Limb (tissue), 2 donors: ENCODE measurements around the gene OLFML2A.

Experiments used
- DNase-seq, 2 donors: peaks; one replicate each; pipeline ENCODE4 v3.0.0-alpha.2; 2016; ENCODE audit errors: extremely low spot score in 2 of 2

OLFML2A gene

GRCh38 chr9:124778575-124779367, 1.8 kb downstream of the OLFML2A start:
- DNase-seq, result no peak

DNA sequence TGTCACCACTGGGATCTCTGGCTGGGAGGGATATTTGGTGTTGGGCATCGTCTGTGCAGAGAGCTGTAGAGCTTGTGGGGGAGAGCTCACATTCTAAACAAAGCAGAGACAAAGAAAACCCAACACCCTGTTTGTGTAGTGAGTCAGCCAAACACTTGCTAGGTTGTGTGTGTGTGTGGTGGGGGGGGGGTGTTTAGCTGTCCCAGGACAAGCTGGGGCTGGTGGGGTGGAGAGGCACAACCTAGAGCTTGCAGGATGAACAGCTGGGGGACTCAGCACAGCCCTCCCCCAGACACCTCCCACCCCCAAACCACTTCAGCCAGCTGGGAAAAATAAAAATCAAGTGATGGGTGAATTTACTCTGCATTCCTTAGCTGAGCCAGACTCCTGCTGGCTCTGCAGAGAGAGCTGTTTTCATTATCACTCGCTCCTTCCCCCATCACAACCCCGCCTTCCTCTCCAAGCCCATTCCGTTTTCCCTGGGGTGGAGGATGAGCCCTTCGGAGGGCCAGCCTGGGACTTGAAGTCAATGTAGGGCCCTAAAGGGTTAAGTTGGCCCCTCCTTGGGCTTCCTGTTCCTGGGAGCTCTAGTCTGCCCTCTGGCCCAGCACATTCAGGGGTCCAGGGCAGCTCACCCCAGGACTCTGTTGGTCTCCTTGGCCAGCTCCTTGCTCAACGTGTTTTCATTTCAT, 2.6 kb downstream of the OLFML2A start:
- peak; percentile 68 to 74 for DNase-seq

GRCh38 chr9:124780060-124780756, 3.3 kb downstream of the OLFML2A start:
- peak in 1 of 2 donors; percentile 37 for DNase-seq

- no peak for DNase-seq
Measured at GRCh38 chr9:124780757-124781151, 3.8 kb downstream of the OLFML2A start.

DNA sequence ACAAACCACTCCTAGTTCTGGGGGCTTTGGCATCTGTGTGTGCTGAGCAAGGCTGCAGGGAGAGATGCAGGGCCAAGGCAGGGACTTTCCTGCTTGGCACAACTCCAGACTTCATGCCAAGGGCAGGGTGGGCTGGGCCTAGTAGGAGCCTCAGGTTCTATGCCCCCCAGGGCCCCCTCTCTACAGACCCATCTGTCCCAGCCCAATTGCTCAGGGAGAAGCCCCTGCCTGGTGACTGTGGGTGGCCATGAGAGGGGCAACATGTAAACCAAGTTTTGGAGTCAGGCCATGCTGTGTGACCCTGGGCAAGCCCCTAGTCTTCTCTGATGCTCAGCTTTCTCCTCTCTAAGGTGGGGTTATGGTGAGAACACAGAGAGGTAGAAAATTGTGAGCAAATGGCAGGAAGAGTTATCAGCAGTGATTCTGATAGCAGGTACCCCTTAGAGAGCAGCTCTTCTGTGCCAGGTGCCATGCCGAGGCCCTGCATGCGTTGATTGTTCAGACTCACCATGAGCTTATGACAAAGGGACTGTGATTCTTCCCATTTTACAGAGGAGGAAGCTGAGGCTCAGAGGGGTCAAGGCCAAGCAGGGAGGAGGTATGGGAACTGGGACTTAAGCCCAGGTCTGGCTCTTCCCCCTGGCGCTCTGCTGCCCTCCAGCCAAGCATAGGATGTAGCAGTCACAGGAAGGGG, 5.2 kb downstream of the OLFML2A start:
- no peak for DNase-seq

GRCh38 chr9:124782661-124783574, 6.0 kb downstream of the OLFML2A start:
- DNase-seq, result peak in 1 of 2 donors; percentile 23

DNA sequence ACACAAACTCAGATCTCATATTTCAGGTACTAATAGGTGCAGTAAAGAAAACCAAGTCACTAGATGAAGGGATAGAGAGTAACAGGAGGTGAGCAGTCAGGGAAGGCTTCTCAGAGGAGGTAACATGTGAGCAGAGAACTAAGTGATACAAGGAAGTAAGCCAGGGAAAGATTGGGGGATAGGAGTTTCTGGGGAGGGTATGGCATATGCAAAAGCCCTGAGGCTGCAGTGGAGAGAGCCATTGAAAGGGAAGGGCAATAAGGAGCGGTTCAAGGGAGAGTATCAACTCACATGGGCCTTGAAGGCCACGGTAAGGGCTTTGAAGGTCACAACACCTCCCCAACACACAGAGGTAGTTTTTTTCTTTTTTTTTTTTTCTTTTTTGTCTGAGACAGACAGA, 6.9 kb downstream of the OLFML2A start:
- peak in 1 of 2 donors; percentile 4 for DNase-seq

GRCh38 chr9:124784509-124784908, 7.6 kb downstream of the OLFML2A start:
- DNase-seq, result peak in 1 of 2 donors; percentile 4

- peak in 1 of 2 donors; percentile 18 for DNase-seq
Measured at GRCh38 chr9:124786881-124787573, 10.1 kb downstream of the OLFML2A start.

DNA sequence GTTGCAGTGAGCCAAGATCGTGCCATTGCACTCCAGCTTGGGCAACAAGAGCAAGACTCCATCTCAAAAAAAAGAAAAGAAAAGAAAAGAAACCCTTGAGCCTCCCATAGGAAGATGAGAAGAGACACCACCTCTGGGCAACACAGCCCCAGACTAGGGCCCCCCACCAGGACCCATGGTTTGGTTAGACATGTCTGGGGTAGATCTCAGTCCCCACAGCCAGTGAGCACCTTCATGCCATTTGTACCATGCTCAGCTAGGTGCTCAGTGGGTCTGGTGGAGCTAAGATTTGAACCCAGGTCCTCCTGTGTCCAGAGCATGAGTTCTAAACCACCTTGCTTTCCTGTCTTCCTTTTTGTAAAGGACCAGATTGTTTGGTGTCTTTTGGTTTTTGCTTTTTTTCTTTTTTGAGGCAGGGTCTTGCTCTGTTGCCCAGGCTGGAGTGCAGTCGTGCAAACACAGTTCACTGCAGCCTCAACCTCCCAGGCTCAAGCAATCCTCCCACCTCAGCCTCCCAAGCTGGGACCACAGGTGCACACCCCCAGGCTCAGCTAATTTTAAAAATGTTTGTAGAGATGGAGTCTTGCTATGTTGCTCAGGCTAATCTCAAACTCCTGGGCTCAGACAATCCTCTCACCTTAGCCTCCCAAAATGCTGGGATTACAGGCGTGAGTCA, 11.7 kb downstream of the OLFML2A start:
- DNase-seq, result peak in 1 of 2 donors; percentile 7

GRCh38 chr9:124789531-124789930, 12.6 kb downstream of the OLFML2A start:
- DNase-seq, result no peak

DNA sequence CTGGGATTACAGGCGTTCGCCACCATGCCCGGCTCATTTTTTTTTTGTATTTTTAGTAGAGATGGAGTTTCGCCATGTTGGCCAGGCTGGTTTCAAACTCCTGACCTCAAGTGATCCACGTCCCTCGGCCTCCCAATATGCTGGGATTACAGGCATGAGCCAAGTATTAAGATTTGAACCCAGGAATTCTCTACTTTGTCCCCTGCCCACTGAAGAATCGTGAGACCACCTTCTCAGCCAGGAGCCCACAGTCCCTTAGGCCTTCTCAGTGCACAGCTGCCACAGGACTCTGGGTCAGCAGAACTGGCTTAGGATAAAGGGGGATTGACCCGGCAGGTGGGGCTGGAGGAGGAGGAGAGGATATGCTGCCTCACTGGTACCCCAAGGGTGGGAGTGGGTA, 13.4 kb downstream of the OLFML2A start:
- no peak for DNase-seq

DNA sequence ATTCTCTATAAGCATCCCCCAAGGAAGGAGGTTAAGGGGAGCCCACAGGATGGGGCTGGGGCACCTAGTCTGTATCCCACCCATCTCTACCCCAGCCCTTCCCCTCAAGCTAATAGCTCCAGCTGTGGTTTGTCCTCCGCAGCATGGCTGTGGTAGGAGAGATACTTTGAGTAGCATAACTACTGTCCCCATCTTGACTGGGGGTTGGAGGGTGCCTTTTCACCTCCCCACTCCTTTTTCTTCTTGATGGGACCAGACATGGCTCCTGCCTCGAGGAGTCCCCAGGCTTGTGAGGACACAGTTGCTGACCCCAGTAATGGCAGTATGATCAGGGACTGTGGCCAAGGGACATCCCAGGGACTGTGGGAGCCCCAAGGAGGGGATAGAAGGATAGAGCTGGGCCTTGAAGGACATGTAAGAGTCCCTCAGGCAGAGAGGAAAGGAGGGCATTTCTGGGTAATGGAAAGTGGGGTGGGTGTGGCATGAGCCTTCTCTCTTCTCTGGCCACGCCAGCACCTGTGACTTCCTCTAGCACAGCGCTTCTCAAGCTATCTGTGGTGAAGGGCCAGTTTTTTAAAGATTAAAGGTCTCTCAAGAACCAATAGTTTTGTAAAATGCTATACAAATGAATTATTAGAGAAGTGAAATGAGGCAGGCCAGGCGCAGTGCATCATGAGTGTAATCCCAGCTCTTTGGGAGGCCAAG, 14.0 kb downstream of the OLFML2A start:
- no peak for DNase-seq

DNA sequence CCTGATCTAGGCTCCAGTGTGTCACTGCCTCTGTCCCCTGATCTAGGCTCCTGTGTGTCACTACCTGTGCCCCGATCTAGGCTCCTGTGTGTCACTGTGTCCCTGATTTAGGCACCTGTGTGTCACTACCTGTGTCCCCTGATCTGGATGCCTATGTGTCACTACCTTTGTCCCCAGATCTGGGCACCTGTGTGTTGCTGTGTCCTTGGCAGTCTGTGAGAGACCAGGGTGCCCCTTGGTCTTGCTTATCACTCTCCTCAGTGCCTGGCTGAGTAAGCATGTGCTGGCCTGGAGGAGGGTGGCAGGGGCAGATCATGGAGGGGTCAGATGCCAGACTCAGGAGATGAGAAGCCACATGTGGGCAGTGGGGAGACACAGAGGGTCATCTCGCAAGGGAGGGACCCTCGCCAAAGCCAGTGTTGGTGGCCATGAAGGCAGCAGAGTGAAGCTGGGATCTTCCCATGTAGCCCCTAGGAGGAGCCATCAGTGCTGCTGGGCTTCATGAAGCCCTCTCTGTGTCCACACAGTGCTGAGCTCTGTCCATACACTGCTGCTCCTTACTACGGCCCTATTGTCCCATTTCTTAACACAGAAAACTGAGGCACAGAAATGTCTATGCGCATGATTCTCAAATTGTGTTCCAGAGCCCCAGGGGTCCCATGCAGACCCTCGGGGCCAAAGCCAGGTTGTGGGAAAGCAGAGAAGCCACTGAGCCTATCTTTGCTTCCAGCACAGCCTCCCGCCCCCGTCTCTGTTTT, 15.5 kb downstream of the OLFML2A start:
- DNase-seq, result no peak

DNA sequence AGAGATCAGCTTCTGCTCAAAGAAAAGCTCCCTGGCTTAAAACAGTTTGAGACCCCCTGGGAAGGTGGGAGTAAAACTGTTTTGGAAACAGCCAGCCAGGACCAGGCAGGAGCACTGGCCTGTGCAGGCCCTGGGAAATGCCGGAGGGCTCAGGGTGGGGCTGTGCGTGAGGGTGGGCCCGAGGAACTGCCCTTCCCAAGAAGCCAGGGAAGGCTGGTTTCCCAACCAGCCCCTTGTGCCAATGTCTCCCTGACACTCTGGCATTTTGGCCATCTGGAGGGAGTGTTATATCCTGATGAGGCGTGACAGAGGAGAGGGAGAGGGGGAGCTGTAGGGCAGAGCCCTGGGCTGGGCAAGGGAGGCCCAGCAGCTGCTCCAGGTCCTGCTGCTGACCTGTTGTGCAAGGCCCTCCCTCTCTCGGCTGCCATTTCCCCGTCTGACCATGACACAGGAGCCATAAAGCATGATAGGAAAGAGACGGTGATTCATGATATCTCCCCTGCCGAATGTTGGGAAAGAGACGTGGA, 16.1 kb downstream of the OLFML2A start:
- no peak for DNase-seq

DNA sequence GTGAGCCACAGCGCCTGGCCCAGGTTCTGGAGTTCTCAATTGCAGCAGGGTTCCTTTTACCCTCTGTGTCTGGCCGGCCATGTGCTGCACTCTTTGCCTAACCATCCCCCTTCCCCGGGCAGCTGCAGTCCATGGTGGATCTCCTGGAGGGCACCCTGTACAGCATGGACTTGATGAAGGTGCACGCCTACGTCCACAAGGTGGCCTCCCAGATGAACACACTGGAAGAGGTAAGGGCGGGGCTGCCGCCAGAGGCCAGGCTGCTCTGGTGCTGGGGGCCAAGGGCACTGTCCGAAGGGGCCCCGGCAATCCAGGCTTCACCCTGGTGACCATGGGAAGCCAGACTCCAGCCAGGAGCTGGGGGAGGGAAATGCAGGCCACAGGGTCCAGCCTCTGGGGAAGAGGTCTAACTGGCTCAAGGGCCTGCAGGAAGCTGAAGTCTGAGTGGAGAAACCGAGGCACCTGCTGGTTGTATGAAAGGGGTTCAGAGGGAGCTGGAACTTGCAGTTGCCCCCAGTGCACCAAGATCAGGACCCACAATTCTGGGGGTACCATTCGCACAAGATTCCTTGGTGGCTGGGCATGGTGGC, 18.1 kb downstream of the OLFML2A start:
- no peak for DNase-seq

DNA sequence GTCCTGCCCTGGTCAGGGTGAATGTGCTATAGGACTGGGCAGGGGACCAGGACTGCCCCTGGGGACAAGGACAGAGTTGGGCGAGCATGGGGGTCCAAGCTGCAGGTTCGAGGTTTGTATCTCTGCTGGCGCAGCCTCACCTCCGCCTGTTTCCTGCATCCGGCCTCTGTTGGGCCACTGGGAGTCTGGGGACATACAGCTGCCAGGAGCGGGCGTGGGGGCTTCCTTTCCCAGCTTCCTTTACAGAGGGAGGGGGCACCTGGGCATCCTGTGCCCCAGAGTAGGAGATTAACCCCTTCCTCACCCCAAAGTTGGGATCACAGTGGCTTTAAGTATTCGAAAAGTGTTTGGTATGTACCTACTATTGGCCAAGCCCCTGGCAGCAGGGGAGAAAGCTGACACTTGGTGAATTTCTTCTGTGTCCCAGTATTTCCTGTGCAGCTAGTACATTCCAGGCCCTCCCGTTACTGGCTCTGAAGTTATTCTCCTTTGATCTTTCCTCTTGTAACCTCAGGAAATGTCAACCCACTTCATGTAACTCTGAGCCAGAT, 19.0 kb downstream of the OLFML2A start:
- DNase-seq, result no peak
